ENCODE data around the gene MAP3K21.

MAP3K21 gene

DNA sequence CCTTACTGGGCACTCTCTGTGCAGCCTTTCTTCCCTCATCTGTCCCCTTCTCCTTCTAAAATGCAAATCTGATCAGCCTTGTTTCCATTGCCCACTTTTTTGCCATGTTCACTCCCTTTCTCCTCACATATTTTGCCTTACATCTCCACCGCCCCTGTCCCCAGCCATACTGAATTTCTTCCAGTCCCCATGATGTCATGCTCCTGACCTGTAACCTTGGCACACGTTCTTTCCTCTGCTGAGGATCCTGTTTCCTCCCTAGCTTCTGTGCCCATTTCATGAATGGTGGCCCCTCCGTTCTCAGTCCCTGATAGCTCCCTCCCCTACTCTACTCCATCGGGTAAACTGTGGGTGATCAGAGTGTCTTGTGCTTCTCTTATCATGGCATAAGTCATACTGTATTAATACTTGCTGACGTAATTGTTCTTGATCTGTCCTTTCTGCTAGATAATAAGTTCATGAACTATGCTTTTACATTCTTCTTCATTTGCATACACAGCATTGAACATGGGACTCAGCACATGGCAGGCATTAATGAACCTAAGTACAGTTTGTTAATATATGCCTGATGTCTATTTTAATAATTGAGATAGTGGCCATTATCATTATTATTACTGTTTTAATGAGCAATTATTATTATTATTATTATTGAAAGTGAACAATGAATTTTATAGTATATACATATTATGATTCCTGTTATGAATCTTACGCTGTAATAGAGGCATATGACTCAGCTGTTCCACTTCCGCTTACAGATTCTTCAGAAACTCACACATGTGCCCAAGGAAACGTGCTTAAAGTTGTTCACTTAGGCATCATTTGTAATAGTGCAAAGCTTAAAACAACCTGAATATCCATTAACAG lies 28.5 kb downstream of the MAP3K21 start:
- H3K4me3 ChIP-seq (ENCODE audit: low read depth in 1 of 2, low read length in 2 of 2), result no peak overlapping the region
- H2AFZ ChIP-seq (ENCODE audit: low read depth, low read length), result no peak overlapping the region
- ATAC-seq (ENCODE audit: insufficient read depth, low read depth) (no peak), DNase-seq (no peak)
- H3K9ac ChIP-seq (ENCODE audit: low read depth, low read length), result no peak overlapping the region
- H3K27ac ChIP-seq (ENCODE audit: low read length), result no peak overlapping the region
- no peaks in the 10 kb centered on the region for H4K20me1 ChIP-seq (ENCODE audit: insufficient read depth, low read length)
- H3K27me3 ChIP-seq (ENCODE audit: insufficient read depth, low read length, poor library complexity), result peaks cover 7% of the 10 kb centered on the region
- H3K4me2 ChIP-seq (ENCODE audit: insufficient read depth, low read length), result no peak overlapping the region
- no peaks in the 10 kb centered on the region for H3K36me3 ChIP-seq (ENCODE audit: insufficient read depth, low read length)
- no peaks in the 10 kb centered on the region for H3K4me1 ChIP-seq (ENCODE audit: insufficient read depth, low read length)
- no peaks in the 10 kb centered on the region for H3K9me3 ChIP-seq (ENCODE audit: insufficient read depth, low read length, severe bottlenecking)
- no peaks in the 10 kb centered on the region for H3K79me2 ChIP-seq (ENCODE audit: insufficient read depth, low read length)
- no peak for TF ChIP-seq EZH2 (IDR thresholded peaks at IDR 0.05; ENCODE audit: borderline replicate concordance, low read depth, low read length, severe bottlenecking)
- TF ChIP-seq, protein P1, sequence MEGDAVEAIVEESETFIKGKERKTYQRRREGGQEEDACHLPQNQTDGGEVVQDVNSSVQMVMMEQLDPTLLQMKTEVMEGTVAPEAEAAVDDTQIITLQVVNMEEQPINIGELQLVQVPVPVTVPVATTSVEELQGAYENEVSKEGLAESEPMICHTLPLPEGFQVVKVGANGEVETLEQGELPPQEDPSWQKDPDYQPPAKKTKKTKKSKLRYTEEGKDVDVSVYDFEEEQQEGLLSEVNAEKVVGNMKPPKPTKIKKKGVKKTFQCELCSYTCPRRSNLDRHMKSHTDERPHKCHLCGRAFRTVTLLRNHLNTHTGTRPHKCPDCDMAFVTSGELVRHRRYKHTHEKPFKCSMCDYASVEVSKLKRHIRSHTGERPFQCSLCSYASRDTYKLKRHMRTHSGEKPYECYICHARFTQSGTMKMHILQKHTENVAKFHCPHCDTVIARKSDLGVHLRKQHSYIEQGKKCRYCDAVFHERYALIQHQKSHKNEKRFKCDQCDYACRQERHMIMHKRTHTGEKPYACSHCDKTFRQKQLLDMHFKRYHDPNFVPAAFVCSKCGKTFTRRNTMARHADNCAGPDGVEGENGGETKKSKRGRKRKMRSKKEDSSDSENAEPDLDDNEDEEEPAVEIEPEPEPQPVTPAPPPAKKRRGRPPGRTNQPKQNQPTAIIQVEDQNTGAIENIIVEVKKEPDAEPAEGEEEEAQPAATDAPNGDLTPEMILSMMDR (IDR thresholded peaks at IDR 0.05; ENCODE audit: borderline replicate concordance, extremely low read depth, low read length, poor library complexity, severe bottlenecking), result no peak

DNA sequence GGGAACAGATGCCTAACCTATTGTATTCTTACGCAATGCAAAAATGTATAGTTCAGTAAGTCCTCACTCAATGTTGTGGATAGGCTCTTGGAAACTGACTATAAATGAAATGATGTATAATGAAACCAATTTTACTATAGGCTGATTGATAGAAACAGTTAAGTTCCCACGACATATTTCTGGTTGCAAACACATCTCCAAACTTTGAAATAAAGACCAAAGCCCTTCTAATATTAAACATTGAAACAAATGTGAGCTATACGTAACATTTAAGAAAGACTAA lies 29.1 kb downstream of the MAP3K21 start:
- no peak for TF ChIP-seq EZH2 (IDR thresholded peaks at IDR 0.05; ENCODE audit: borderline replicate concordance, low read depth, low read length, severe bottlenecking)
- TF ChIP-seq, protein P1 (IDR thresholded peaks at IDR 0.05; ENCODE audit: borderline replicate concordance, extremely low read depth, low read length, poor library complexity, severe bottlenecking), result no peak
- ATAC-seq (ENCODE audit: insufficient read depth, low read depth) (no peak), DNase-seq (no peak)
- H3K27me3 ChIP-seq (ENCODE audit: insufficient read depth, low read length, poor library complexity), result peaks cover 7% of the 10 kb centered on the region
- no peaks in the 10 kb centered on the region for H4K20me1 ChIP-seq (ENCODE audit: insufficient read depth, low read length)
- no peaks in the 10 kb centered on the region for H3K4me1 ChIP-seq (ENCODE audit: insufficient read depth, low read length)
- no peak overlapping the region for H3K4me2 ChIP-seq (ENCODE audit: insufficient read depth, low read length)
- no peaks in the 10 kb centered on the region for H3K36me3 ChIP-seq (ENCODE audit: insufficient read depth, low read length)
- no peak overlapping the region for H3K4me3 ChIP-seq (ENCODE audit: low read depth in 1 of 2, low read length in 2 of 2)
- H3K27ac ChIP-seq (ENCODE audit: low read length), result no peak overlapping the region
- no peaks in the 10 kb centered on the region for H3K79me2 ChIP-seq (ENCODE audit: insufficient read depth, low read length)
- no peaks in the 10 kb centered on the region for H3K9me3 ChIP-seq (ENCODE audit: insufficient read depth, low read length, severe bottlenecking)
- H2AFZ ChIP-seq (ENCODE audit: low read depth, low read length), result no peak overlapping the region
- no peak overlapping the region for H3K9ac ChIP-seq (ENCODE audit: low read depth, low read length)

DNA sequence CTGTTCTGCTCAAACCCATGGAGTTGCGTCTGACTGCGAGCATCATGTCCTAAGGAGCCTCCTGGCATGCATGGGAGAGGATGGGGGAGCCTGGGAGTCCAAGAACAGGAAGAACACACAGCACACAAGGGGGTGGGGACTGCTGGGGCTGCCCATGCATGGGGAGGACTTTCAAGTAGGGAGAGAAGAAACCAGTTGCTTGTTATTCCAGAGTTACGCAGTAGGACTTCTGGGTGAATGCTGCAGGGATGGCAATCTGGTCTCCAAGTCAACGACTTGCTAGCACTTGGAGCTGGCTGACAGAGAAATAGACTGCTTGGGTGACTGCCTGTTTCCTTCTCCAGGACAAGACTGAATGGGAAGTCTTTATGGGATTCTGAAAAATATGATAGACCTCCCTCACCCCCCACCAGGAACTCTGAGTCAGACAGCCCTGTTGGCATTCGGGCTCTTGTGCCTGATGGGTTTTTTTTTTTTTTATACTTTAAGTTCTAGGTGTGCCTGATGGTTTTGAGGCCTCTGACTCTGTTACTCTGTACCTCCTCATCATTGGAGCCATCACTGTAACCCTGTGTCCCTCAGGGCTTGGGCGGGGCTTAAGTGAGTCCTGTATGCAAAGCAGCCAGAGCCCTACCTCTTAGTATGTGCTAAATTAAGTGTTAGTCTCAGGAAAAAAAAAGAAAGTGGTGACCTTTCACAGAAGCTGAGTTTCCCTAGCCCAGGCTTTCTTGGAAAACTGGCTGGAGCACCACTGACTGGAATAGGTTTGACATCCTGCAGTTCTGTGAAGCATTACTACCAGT lies 30.3 kb downstream of the MAP3K21 start:
- Histone ChIP-seq H3K27ac (ENCODE audit: low read length) (no peak overlapping the region), H3K36me3 (ENCODE audit: insufficient read depth, low read length) (no peaks in the 10 kb centered on the region), H3K9ac (ENCODE audit: low read depth, low read length) (no peak overlapping the region), H3K4me3 (ENCODE audit: low read depth in 1 of 2, low read length in 2 of 2) (no peak overlapping the region), H3K27me3 (ENCODE audit: insufficient read depth, low read length, poor library complexity) (peaks cover 11% of the 10 kb centered on the region), H3K79me2 (ENCODE audit: insufficient read depth, low read length) (no peaks in the 10 kb centered on the region), H3K4me2 (ENCODE audit: insufficient read depth, low read length) (no peak overlapping the region), H2AFZ (ENCODE audit: low read depth, low read length) (no peak overlapping the region), H3K4me1 (ENCODE audit: insufficient read depth, low read length) (no peaks in the 10 kb centered on the region), H3K9me3 (ENCODE audit: insufficient read depth, low read length, severe bottlenecking) (no peaks in the 10 kb centered on the region), H4K20me1 (ENCODE audit: insufficient read depth, low read length) (no peaks in the 10 kb centered on the region)
- no peak for DNase-seq
- TF ChIP-seq, protein P1 (IDR thresholded peaks at IDR 0.05; ENCODE audit: borderline replicate concordance, extremely low read depth, low read length, poor library complexity, severe bottlenecking), result no peak
- TF ChIP-seq EZH2 (IDR thresholded peaks at IDR 0.05; ENCODE audit: borderline replicate concordance, low read depth, low read length, severe bottlenecking), result no peak
- ATAC-seq (ENCODE audit: insufficient read depth, low read depth), result peak; percentile 37; the same call in 1 of the 3 replicates
